GM23338 (cell line): ENCODE data around the gene CCN5. TPM values are rescaled to one million over a fixed set of nuclear protein-coding genes. Genes with fewer than 3 reads are reported as not detected.

Experiments used
- ATAC-seq: fragments of 200-7000 bp; cut with Tn5 transposase; 3 replicates; pipeline ENCODE4 v1.9.1; 2020
- DNase-seq: peaks from one replicate; pipeline ENCODE4 v3.0.0-alpha.2; 2015; ENCODE audit warnings: low spot score
- H2AFZ ChIP-seq: fragments of 200-600 bp; sonication (generic); 2 replicates; pipeline ENCODE4 v1.8.0; 2016; ENCODE audit warnings: antibody characterized with exemption, mild to moderate bottlenecking, moderate library complexity
- H3F3A ChIP-seq: fragments of 200-600 bp; sonication (generic); replicated peaks from 2 replicates; pipeline ENCODE4 v1.8.0; 2017; ENCODE audit warnings: antibody characterized with exemption, mixed run types, low read depth
- H3K27ac ChIP-seq: fragments of 200-600 bp; sonication (generic); 2 replicates; pipeline ENCODE4 v1.6.1; 2016; ENCODE audit warnings: low read depth
- H3K27me3 ChIP-seq: fragments of 200-600 bp; sonication (generic); 2 replicates; pipeline ENCODE4 v1.8.0; 2016; ENCODE audit warnings: mild to moderate bottlenecking, mixed run types, moderate library complexity; ENCODE audit not compliant: insufficient read depth
- H3K36me3 ChIP-seq: fragments of 200-600 bp; sonication (generic); 2 replicates; pipeline ENCODE4 v1.8.0; 2016; ENCODE audit warnings: mild to moderate bottlenecking; ENCODE audit not compliant: insufficient read depth
- H3K4me1 ChIP-seq: fragments of 200-600 bp; sonication (generic); 2 replicates; pipeline ENCODE4 v1.8.0; 2016; ENCODE audit warnings: mild to moderate bottlenecking, moderate library complexity; ENCODE audit not compliant: insufficient read depth
- H3K4me2 ChIP-seq: fragments of 200-600 bp; sonication (generic); 2 replicates; pipeline ENCODE4 v1.7.1; 2017; ENCODE audit warnings: mixed run types
- H3K4me3 ChIP-seq: fragments of 200-600 bp; sonication (generic); 2 replicates; pipeline ENCODE4 v1.6.1; 2016; ENCODE audit warnings: mixed run types
- H3K79me2 ChIP-seq: fragments of 200-600 bp; sonication (generic); replicated peaks from 2 replicates; pipeline ENCODE4 v1.8.0; 2017; ENCODE audit warnings: mild to moderate bottlenecking; ENCODE audit not compliant: insufficient read depth
- H3K9me2 ChIP-seq: fragments of 200-600 bp; sonication (generic); 2 replicates; pipeline ENCODE4 v1.8.0; 2017; ENCODE audit not compliant: insufficient read depth
- H4K20me1 ChIP-seq: fragments of 200-600 bp; sonication (generic); replicated peaks from 2 replicates; pipeline ENCODE4 v1.8.0; 2017; ENCODE audit warnings: mild to moderate bottlenecking; ENCODE audit not compliant: insufficient read depth
- H3K27ac Mint-ChIP-seq: 2 replicates; pipeline ENCODE4 v1.8.0; 2020; ENCODE audit warnings: inconsistent platforms, mild to moderate bottlenecking, moderate library complexity, mixed read lengths
- H3K27me3 Mint-ChIP-seq: 3 replicates; pipeline ENCODE4 v1.8.0; 2022; ENCODE audit warnings: low read depth, mild to moderate bottlenecking, moderate library complexity, mixed read lengths, inconsistent platforms; ENCODE audit not compliant: insufficient read depth, poor library complexity
- H3K36me3 Mint-ChIP-seq: 3 replicates; pipeline ENCODE4 v1.8.0; 2021; ENCODE audit warnings: low read depth, mild to moderate bottlenecking, inconsistent platforms, moderate library complexity, mixed read lengths
- H3K4me1 Mint-ChIP-seq: 3 replicates; pipeline ENCODE4 v1.8.0; 2020; ENCODE audit warnings: mild to moderate bottlenecking, inconsistent platforms, mixed read lengths
- H3K4me3 Mint-ChIP-seq: 3 replicates; pipeline ENCODE4 v1.8.0; 2021; ENCODE audit warnings: moderate library complexity, mild to moderate bottlenecking, inconsistent platforms, mixed read lengths
- H3K9me3 Mint-ChIP-seq: 3 replicates; pipeline ENCODE4 v1.8.0; 2020; ENCODE audit warnings: moderate library complexity, mild to moderate bottlenecking, inconsistent platforms, mixed read lengths
- CREB1 ChIP-seq: fragments of 250-450 bp; sonication (Bioruptor Pico); IDR thresholded peaks from 2 replicates; pipeline ENCODE4 v1.5.0; 2020; ENCODE audit warnings: low read depth, mild to moderate bottlenecking, moderate library complexity
- CTCF ChIP-seq, 2 experiments: fragments of 200-600 bp in 1 of 2; sonication (generic) in 1 of 2; conservative IDR thresholded peaks; 2 replicates each; pipeline versions ENCODE4 v1.5.1 to v1.6.1; 2016 to 2017; ENCODE audit warnings: antibody characterized with exemption in 2 of 2, low read depth in 2 of 2, mild to moderate bottlenecking in 2 of 2, moderate library complexity in 1 of 2
- ETS1 ChIP-seq: IDR thresholded peaks from 2 replicates; pipeline ENCODE4 v1.6.1; 2016; ENCODE audit warnings: antibody characterized with exemption
- EZH2 ChIP-seq: fragments of 200-600 bp; sonication (generic); IDR thresholded peaks from one replicate; pipeline ENCODE4 v1.8.0; 2017; ENCODE audit warnings: antibody characterized with exemption, mild to moderate bottlenecking, low read depth; ENCODE audit not compliant: unreplicated experiment
- EZH2phosphoT487 ChIP-seq: fragments of 200-600 bp; sonication (generic); IDR thresholded peaks from one replicate; pipeline ENCODE4 v1.8.1; 2018; ENCODE audit warnings: antibody characterized with exemption; ENCODE audit not compliant: unreplicated experiment
- JUNB ChIP-seq: IDR thresholded peaks from one replicate; pipeline ENCODE4 v1.6.1; 2016; ENCODE audit warnings: antibody characterized with exemption; ENCODE audit not compliant: unreplicated experiment
- NANOG ChIP-seq: IDR thresholded peaks from 2 replicates; pipeline ENCODE4 v1.6.1; 2016; ENCODE audit warnings: antibody characterized with exemption, borderline replicate concordance
- POLR2AphosphoS5 ChIP-seq: IDR thresholded peaks from 2 replicates; pipeline ENCODE4 v1.6.1; 2016; ENCODE audit warnings: antibody characterized with exemption, low read depth
- REST ChIP-seq: IDR thresholded peaks from one replicate; pipeline ENCODE4 v1.6.1; 2018; ENCODE audit warnings: antibody characterized with exemption; ENCODE audit not compliant: unreplicated experiment
- STAT1 ChIP-seq: IDR thresholded peaks from one replicate; pipeline ENCODE4 v1.6.1; 2016; ENCODE audit warnings: antibody characterized with exemption; ENCODE audit not compliant: unreplicated experiment
- ZNF114 ChIP-seq: fragments of 250-450 bp; sonication (Bioruptor Pico); IDR thresholded peaks from 2 replicates; pipeline ENCODE4 v1.5.0; 2020; ENCODE audit warnings: mild to moderate bottlenecking, moderate library complexity
- ZNF331 ChIP-seq: fragments of 250-450 bp; sonication (Bioruptor Pico); IDR thresholded peaks from 2 replicates; pipeline ENCODE4 v1.5.0; 2020; ENCODE audit warnings: low read depth, mild to moderate bottlenecking, moderate library complexity
- ZNF462 ChIP-seq: fragments of 250-450 bp; sonication (Bioruptor Pico); IDR thresholded peaks from 2 replicates; pipeline ENCODE4 v1.5.0; 2020; ENCODE audit warnings: mild to moderate bottlenecking, moderate library complexity
- polyA plus RNA-seq: library from polyadenylated mRNA; unstranded; fragments of >200 nt; fragmentation: Nextera tagmentation; extraction: Ambion mirVana; gene quantifications from 2 replicates; pipeline ENCODE4 v1.2.1, GENCODE V29; 2016
- total RNA-seq: library from RNA; depleted of rRNA; stranded (reverse); fragments of >200 nt; shearing (Covaris generic); gene quantifications from 2 replicates; pipeline ENCODE4 v1.2.3, GENCODE V29; 2014

The CCN5 gene
- total and polyA plus RNA-seq, 2 experiments from 2014 or later: not detected

GRCh38 chr20:44715499-44716308 lies 535 bp downstream of the CCN5 start:
- no peaks in the 10 kb centered on the region for H3K9me3 Mint-ChIP-seq
- H3K27ac Mint-ChIP-seq: no peak overlapping the region
- H3K4me3 Mint-ChIP-seq: no peak overlapping the region
- H3K4me3 ChIP-seq: no peak overlapping the region
- peaks cover 12% of the 10 kb centered on the region for H3K27me3 Mint-ChIP-seq
- no peaks in the 10 kb centered on the region for H3K27me3 ChIP-seq
- no peaks in the 10 kb centered on the region for H3K9me2 ChIP-seq
- H3K36me3 Mint-ChIP-seq: no peaks in the 10 kb centered on the region
- no peaks in the 10 kb centered on the region for H3F3A ChIP-seq
- TF ChIP-seq ZNF331 (CRISPR knock-in tag): no peak
- TF ChIP-seq ZNF462 (CRISPR knock-in tag): no peak
- no peak for TF ChIP-seq CREB1 (CRISPR knock-in tag)
- TF ChIP-seq STAT1: no peak
- no peak for TF ChIP-seq NANOG
- no peak for TF ChIP-seq REST
- no peak for TF ChIP-seq ETS1
- TF ChIP-seq CTCF (conservative IDR thresholded peaks at IDR 0.05; ENCODE audit: low read depth in 2 of 2): no peak
- no peak for TF ChIP-seq EZH2phosphoT487
- no peak for TF ChIP-seq ZNF114 (CRISPR knock-in tag)
- TF ChIP-seq JUNB: no peak
- TF ChIP-seq EZH2: no peak
- no peak for TF ChIP-seq POLR2AphosphoS5
- H3K36me3 ChIP-seq: no peaks in the 10 kb centered on the region
- no peak overlapping the region for H3K4me2 ChIP-seq
- H3K27ac ChIP-seq: no peak overlapping the region
- no peaks in the 10 kb centered on the region for H3K4me1 ChIP-seq
- ATAC-seq: no peak
- H4K20me1 ChIP-seq: no peaks in the 10 kb centered on the region
- no peaks in the 10 kb centered on the region for H3K79me2 ChIP-seq
- no peak for DNase-seq
- H3K4me1 Mint-ChIP-seq: peaks cover 1% of the 10 kb centered on the region; the same call in 2 of the 3 replicates
- H2AFZ ChIP-seq: no peak overlapping the region
